ENCODE results near the gene TIGD1. TPM values are rescaled to one million over a fixed set of nuclear protein-coding genes. Genes with fewer than 3 reads are reported as not detected.

The TIGD1 gene
- total RNA-seq, 1 experiment from 2014 or later = 6.0 TPM

DNA sequence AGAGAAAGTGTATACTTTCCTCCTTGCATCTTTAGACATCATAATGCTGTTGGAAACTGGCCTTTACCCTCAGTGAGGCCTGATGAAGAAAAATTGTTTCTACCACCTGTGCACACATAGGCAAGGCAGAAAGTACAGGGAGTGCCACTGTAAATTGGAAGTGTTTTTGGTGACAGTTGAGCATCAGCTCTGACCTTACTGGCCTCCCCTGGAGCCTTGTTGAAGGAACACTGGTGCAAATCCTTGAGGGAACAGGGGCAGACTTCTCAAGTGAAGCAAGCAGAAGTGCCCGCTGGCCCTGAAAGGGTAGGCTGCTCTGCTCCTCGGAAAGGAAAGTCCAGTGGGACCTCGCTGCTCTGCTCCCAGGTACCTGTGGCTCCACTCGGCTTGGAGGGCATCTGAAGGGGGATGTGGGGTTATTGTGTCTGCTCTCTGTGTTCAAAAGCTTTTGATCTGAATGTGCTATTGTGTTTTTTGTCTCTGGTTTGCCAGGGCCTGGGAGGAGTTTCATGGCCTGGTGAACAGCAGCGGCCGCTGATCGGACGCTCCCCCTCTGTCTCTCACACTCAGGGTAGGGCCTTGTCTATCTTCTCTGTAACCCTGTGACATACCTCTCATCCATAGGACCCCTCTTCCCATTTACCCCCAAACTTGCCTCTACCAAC is 23.5 kb upstream of the TIGD1 start:
- intact Hi-C loops (cut with micrococcal nuclease) = no loop called here
- DNase-seq (ENCODE audit: low read depth, low spot score) (no peak), ATAC-seq (no peak)
- no peaks in the 10 kb centered on the region for H3K9me2 ChIP-seq (ENCODE audit: insufficient read depth)
- no peaks in the 10 kb centered on the region for H3K27me3 ChIP-seq (ENCODE audit: insufficient read depth, low read length)
- ChIA-PET CTCF (no interaction called here), POLR2A (no interaction called here), RAD21 (ENCODE audit: low non-redundant PET in 1 of 2, low total read pairs in 2 of 2, uncharacterized antibody in 2 of 2, unreplicated experiment in 2 of 2) (no interaction called here)
- no peak overlapping the region for H3K4me3 ChIP-seq (replicated peaks in 1 of 2; ENCODE audit: low read depth in 1 of 2, low read length in 2 of 2)
- H3K27ac ChIP-seq (ENCODE audit: low read depth, low read length) = no peak overlapping the region
- no peaks in the 10 kb centered on the region for H3K79me2 ChIP-seq (ENCODE audit: insufficient read depth, low read length)
- H3K4me2 ChIP-seq (ENCODE audit: low read length) = no peak overlapping the region
- peaks cover 9 to 14% of the 10 kb centered on the region in 2 experiments; a peak in 3 of 4 replicates for H3K36me3 ChIP-seq (ENCODE audit: control insufficient read depth in 1 of 2, insufficient read depth in 2 of 2, low read length in 2 of 2)
- H3K9ac ChIP-seq (ENCODE audit: low read length) = no peak overlapping the region
- no TSS peak for BruUV-seq (replicated peaks)
- H2AFZ ChIP-seq (ENCODE audit: low read depth, low read length, poor library complexity, severe bottlenecking) = no peak overlapping the region
- no peaks in the 10 kb centered on the region for H4K20me1 ChIP-seq (ENCODE audit: insufficient read depth)
- peaks cover 0 to 3% of the 10 kb centered on the region in 2 experiments; a peak in 2 of 4 replicates for H3K4me1 ChIP-seq (ENCODE audit: control insufficient read depth in 1 of 2, insufficient read depth in 2 of 2, low read length in 2 of 2)
- no peak for TF ChIP-seq ELF1 (IDR thresholded peaks at IDR 0.05; ENCODE audit: borderline replicate concordance, low read depth)
- TF ChIP-seq EZH2phosphoT487 (IDR thresholded peaks at IDR 0.05; ENCODE audit: borderline replicate concordance) = no peak
- no peaks in the 10 kb centered on the region for H3K9me3 ChIP-seq (ENCODE audit: control insufficient read depth in 1 of 2, insufficient read depth in 1 of 2, low read depth in 1 of 2, low read length in 2 of 2)

DNA sequence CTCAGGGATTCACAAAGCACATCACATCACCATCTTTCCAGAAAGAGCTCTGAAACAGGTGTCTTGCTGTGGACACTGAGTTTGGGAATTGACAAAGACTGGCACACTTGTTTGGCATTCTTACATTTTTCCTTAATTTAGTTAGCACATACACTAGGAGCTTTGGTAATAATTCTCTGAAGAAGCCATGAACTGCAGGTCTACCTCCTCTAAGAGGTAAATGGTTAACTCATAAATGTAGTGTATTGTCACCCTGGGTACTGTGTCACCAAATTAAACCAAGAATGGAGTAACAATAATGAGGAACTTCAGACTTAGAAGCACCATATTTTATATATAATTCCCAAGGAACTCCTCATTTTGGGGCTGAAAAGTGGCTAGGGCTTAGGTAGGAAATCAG is 22.7 kb upstream of the TIGD1 start:
- DNase-seq (ENCODE audit: low read depth, low spot score) = no peak
- Histone ChIP-seq H3K4me3 (replicated peaks in 1 of 2; ENCODE audit: low read depth in 1 of 2, low read length in 2 of 2) (no peak overlapping the region), H3K27me3 (ENCODE audit: insufficient read depth, low read length) (no peaks in the 10 kb centered on the region), H3K36me3 (ENCODE audit: control insufficient read depth in 1 of 2, insufficient read depth in 2 of 2, low read length in 2 of 2) (peaks cover 13 to 18% of the 10 kb centered on the region in 2 experiments; a peak in 3 of 4 replicates), H3K9me3 (ENCODE audit: control insufficient read depth in 1 of 2, insufficient read depth in 1 of 2, low read depth in 1 of 2, low read length in 2 of 2) (no peaks in the 10 kb centered on the region), H4K20me1 (ENCODE audit: insufficient read depth) (no peaks in the 10 kb centered on the region), H3K4me1 (ENCODE audit: control insufficient read depth in 1 of 2, insufficient read depth in 2 of 2, low read length in 2 of 2) (peaks cover 8 to 9% of the 10 kb centered on the region in 2 experiments), H3K9ac (ENCODE audit: low read length) (no peak overlapping the region), H3K27ac (ENCODE audit: low read depth, low read length) (no peak overlapping the region), H2AFZ (ENCODE audit: low read depth, low read length, poor library complexity, severe bottlenecking) (no peak overlapping the region), H3K9me2 (ENCODE audit: insufficient read depth) (no peaks in the 10 kb centered on the region), H3K4me2 (ENCODE audit: low read length) (no peak overlapping the region), H3K79me2 (ENCODE audit: insufficient read depth, low read length) (no peaks in the 10 kb centered on the region)
- RAD21 ChIA-PET (ENCODE audit: low non-redundant PET in 1 of 2, low total read pairs in 2 of 2, uncharacterized antibody in 2 of 2, unreplicated experiment in 2 of 2) = no interaction called here
- intact Hi-C loops (cut with micrococcal nuclease) = no loop called here
- CTCF ChIA-PET = no interaction called here
- BruUV-seq (replicated peaks) = no TSS peak
- POLR2A ChIA-PET = no interaction called here
- ATAC-seq = no peak
- TF ChIP-seq ZNF274 (IDR thresholded peaks at IDR 0.05; ENCODE audit: low read depth, low read length) (no peak), SIN3A (IDR thresholded peaks at IDR 0.05; ENCODE audit: low read depth) (no peak), EZH2phosphoT487 (IDR thresholded peaks at IDR 0.05; ENCODE audit: borderline replicate concordance) (no peak), TCF7L2 (IDR thresholded peaks at IDR 0.05; ENCODE audit: borderline replicate concordance, extremely low read depth, insufficient read depth, insufficient read length) (no peak), EGR1 (IDR thresholded peaks at IDR 0.05; ENCODE audit: low read depth) (no peak), RAD21 (IDR thresholded peaks at IDR 0.05; ENCODE audit: low read depth) (no peak), CEBPB (IDR thresholded peaks at IDR 0.05; ENCODE audit: low read depth) (no peak)
- TF ChIP-seq, protein P1, sequence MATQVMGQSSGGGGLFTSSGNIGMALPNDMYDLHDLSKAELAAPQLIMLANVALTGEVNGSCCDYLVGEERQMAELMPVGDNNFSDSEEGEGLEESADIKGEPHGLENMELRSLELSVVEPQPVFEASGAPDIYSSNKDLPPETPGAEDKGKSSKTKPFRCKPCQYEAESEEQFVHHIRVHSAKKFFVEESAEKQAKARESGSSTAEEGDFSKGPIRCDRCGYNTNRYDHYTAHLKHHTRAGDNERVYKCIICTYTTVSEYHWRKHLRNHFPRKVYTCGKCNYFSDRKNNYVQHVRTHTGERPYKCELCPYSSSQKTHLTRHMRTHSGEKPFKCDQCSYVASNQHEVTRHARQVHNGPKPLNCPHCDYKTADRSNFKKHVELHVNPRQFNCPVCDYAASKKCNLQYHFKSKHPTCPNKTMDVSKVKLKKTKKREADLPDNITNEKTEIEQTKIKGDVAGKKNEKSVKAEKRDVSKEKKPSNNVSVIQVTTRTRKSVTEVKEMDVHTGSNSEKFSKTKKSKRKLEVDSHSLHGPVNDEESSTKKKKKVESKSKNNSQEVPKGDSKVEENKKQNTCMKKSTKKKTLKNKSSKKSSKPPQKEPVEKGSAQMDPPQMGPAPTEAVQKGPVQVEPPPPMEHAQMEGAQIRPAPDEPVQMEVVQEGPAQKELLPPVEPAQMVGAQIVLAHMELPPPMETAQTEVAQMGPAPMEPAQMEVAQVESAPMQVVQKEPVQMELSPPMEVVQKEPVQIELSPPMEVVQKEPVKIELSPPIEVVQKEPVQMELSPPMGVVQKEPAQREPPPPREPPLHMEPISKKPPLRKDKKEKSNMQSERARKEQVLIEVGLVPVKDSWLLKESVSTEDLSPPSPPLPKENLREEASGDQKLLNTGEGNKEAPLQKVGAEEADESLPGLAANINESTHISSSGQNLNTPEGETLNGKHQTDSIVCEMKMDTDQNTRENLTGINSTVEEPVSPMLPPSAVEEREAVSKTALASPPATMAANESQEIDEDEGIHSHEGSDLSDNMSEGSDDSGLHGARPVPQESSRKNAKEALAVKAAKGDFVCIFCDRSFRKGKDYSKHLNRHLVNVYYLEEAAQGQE (IDR thresholded peaks at IDR 0.05; ENCODE audit: low read depth) = no peak
- TF ChIP-seq, protein P2, sequence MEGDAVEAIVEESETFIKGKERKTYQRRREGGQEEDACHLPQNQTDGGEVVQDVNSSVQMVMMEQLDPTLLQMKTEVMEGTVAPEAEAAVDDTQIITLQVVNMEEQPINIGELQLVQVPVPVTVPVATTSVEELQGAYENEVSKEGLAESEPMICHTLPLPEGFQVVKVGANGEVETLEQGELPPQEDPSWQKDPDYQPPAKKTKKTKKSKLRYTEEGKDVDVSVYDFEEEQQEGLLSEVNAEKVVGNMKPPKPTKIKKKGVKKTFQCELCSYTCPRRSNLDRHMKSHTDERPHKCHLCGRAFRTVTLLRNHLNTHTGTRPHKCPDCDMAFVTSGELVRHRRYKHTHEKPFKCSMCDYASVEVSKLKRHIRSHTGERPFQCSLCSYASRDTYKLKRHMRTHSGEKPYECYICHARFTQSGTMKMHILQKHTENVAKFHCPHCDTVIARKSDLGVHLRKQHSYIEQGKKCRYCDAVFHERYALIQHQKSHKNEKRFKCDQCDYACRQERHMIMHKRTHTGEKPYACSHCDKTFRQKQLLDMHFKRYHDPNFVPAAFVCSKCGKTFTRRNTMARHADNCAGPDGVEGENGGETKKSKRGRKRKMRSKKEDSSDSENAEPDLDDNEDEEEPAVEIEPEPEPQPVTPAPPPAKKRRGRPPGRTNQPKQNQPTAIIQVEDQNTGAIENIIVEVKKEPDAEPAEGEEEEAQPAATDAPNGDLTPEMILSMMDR (IDR thresholded peaks at IDR 0.05 in 2 of 3, conservative IDR thresholded peaks at IDR 0.05 in 1 of 3; ENCODE audit: borderline replicate concordance in 1 of 3, insufficient read depth in 1 of 3, low read depth in 2 of 3, low read length in 2 of 3) = no peak
- TF ChIP-seq, protein P3, sequence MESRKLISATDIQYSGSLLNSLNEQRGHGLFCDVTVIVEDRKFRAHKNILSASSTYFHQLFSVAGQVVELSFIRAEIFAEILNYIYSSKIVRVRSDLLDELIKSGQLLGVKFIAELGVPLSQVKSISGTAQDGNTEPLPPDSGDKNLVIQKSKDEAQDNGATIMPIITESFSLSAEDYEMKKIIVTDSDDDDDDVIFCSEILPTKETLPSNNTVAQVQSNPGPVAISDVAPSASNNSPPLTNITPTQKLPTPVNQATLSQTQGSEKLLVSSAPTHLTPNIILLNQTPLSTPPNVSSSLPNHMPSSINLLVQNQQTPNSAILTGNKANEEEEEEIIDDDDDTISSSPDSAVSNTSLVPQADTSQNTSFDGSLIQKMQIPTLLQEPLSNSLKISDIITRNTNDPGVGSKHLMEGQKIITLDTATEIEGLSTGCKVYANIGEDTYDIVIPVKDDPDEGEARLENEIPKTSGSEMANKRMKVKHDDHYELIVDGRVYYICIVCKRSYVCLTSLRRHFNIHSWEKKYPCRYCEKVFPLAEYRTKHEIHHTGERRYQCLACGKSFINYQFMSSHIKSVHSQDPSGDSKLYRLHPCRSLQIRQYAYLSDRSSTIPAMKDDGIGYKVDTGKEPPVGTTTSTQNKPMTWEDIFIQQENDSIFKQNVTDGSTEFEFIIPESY (IDR thresholded peaks at IDR 0.05; ENCODE audit: extremely low read depth, insufficient replicate concordance, low read length) = no peak
